Measurements from ENCODE around the gene POTEF. TPM values are rescaled to one million over a fixed set of nuclear protein-coding genes. Genes with fewer than 3 reads are reported as not detected.
A peak's percentile ranks its signal among the peaks of the same experiment; 100 is the strongest.
"Not testable (repeated sequence)": the region's sequence is repeated elsewhere in the genome, so short reads cannot be mapped to it uniquely, and the experiment has no call there.

Gene POTEF
- polyA plus RNA-seq, 3 donors = not detected

GRCh38 chr2:130137118-130137517 is 8.1 kb upstream of the POTEF start:
- WGBS (ENCODE audit: insufficient coverage) = 84% methylated on average over 3 of the region's 5 CpGs
- H3K36me3 ChIP-seq (replicated peaks in 1 of 2; ENCODE audit: control insufficient read depth in 1 of 2, insufficient read depth in 2 of 2, low read length in 2 of 2) = not testable (repeated sequence)

GRCh38 chr2:130136546-130136945 is 7.5 kb upstream of the POTEF start:
- H3K9me3 ChIP-seq (replicated peaks in 1 of 2; ENCODE audit: control insufficient read depth in 1 of 2, insufficient read depth in 1 of 2, low read length in 2 of 2); H3K4me3 Mint-ChIP-seq; DNase-seq; H3K4me1 Mint-ChIP-seq; H3K4me1 ChIP-seq (ENCODE audit: control insufficient read depth in 1 of 2, insufficient read depth in 2 of 2, low read length in 2 of 2); H4K20me1 ChIP-seq (ENCODE audit: insufficient read depth, low read length); H3K9ac ChIP-seq (ENCODE audit: insufficient read depth, low read length, poor library complexity, severe bottlenecking); H3K36me3 Mint-ChIP-seq; H3K79me2 ChIP-seq (ENCODE audit: insufficient read depth, low read length); H2AFZ ChIP-seq (ENCODE audit: insufficient read depth, low read depth, low read length, poor library complexity, severe bottlenecking); H3K27ac ChIP-seq (ENCODE audit: low read depth in 1 of 2, low read length in 2 of 2); H3K9me3 Mint-ChIP-seq; H3K4me2 ChIP-seq (replicated peaks; ENCODE audit: extremely low read depth, low read length, poor library complexity, severe bottlenecking); H3K4me3 ChIP-seq (replicated peaks in 1 of 3; ENCODE audit: low read depth in 2 of 3, low read length in 3 of 3); intact Hi-C loops (cut with micrococcal nuclease); H3K27me3 ChIP-seq (ENCODE audit: control insufficient read depth in 2 of 2, insufficient read depth in 2 of 2, low read length in 2 of 2); H3K27me3 Mint-ChIP-seq (ENCODE audit: low read depth in 3 of 3); H3K36me3 ChIP-seq (replicated peaks in 1 of 2; ENCODE audit: control insufficient read depth in 1 of 2, insufficient read depth in 2 of 2, low read length in 2 of 2); H3K27ac Mint-ChIP-seq: not testable (repeated sequence)
- WGBS (ENCODE audit: insufficient coverage) = 93% methylated on average over 6 of the region's 10 CpGs

More at GRCh38 chr2:130137118-130137517, 8.1 kb upstream of the POTEF start:
- H3K79me2 ChIP-seq (ENCODE audit: insufficient read depth, low read length); H3K4me1 ChIP-seq (ENCODE audit: control insufficient read depth in 1 of 2, insufficient read depth in 2 of 2, low read length in 2 of 2); intact Hi-C loops (cut with micrococcal nuclease); H3K4me2 ChIP-seq (replicated peaks; ENCODE audit: extremely low read depth, low read length, poor library complexity, severe bottlenecking); H3K4me3 ChIP-seq (replicated peaks in 1 of 3; ENCODE audit: low read depth in 2 of 3, low read length in 3 of 3); H2AFZ ChIP-seq (ENCODE audit: insufficient read depth, low read depth, low read length, poor library complexity, severe bottlenecking); DNase-seq; H3K27ac Mint-ChIP-seq; H3K9me3 Mint-ChIP-seq; H3K36me3 Mint-ChIP-seq; H3K27me3 Mint-ChIP-seq (ENCODE audit: low read depth in 3 of 3); H3K4me3 Mint-ChIP-seq; H3K4me1 Mint-ChIP-seq; H4K20me1 ChIP-seq (ENCODE audit: insufficient read depth, low read length); H3K27me3 ChIP-seq (ENCODE audit: control insufficient read depth in 2 of 2, insufficient read depth in 2 of 2, low read length in 2 of 2); H3K27ac ChIP-seq (ENCODE audit: low read depth in 1 of 2, low read length in 2 of 2); H3K9ac ChIP-seq (ENCODE audit: insufficient read depth, low read length, poor library complexity, severe bottlenecking); H3K9me3 ChIP-seq (replicated peaks in 1 of 2; ENCODE audit: control insufficient read depth in 1 of 2, insufficient read depth in 1 of 2, low read length in 2 of 2): not testable (repeated sequence)

GRCh38 chr2:130135692-130136541 is 6.9 kb upstream of the POTEF start:
- no peaks in the 10 kb centered on the region for H3K27me3 ChIP-seq (ENCODE audit: control insufficient read depth in 2 of 2, insufficient read depth in 2 of 2, low read length in 2 of 2)
- no peaks in the 10 kb centered on the region for H4K20me1 ChIP-seq (ENCODE audit: insufficient read depth, low read length)
- Mint-ChIP-seq H3K9me3 (peaks cover 0 to 1% (median 0%) of the 10 kb centered on the region in 7 donors), H3K27ac (peak overlapping the region in 1 of 7 donors; percentile 61), H3K4me3 (no peak overlapping the region), H3K27me3 (ENCODE audit: low read depth in 3 of 3) (peaks cover 2 to 6% (median 5%) of the 10 kb centered on the region in 3 donors), H3K4me1 (no peaks in the 10 kb centered on the region), H3K36me3 (no peaks in the 10 kb centered on the region)
- WGBS (ENCODE audit: insufficient coverage) = 94% methylated on average over 11 of the region's 15 CpGs
- H3K36me3 ChIP-seq (replicated peaks in 1 of 2; ENCODE audit: control insufficient read depth in 1 of 2, insufficient read depth in 2 of 2, low read length in 2 of 2) = no peaks in the 10 kb centered on the region
- intact Hi-C loops (cut with micrococcal nuclease) = no loop called here
- H3K27ac ChIP-seq (ENCODE audit: low read depth in 1 of 2, low read length in 2 of 2) = no peak overlapping the region
- H3K4me3 ChIP-seq (replicated peaks in 1 of 3; ENCODE audit: low read depth in 2 of 3, low read length in 3 of 3) = no peak overlapping the region
- no peak for DNase-seq
- TF ChIP-seq CTCF (IDR thresholded peaks at IDR 0.05) = no peak
- no peak overlapping the region for H2AFZ ChIP-seq (ENCODE audit: insufficient read depth, low read depth, low read length, poor library complexity, severe bottlenecking)
- H3K9ac ChIP-seq (ENCODE audit: insufficient read depth, low read length, poor library complexity, severe bottlenecking) = no peak overlapping the region
- H3K9me3 ChIP-seq (replicated peaks in 1 of 2; ENCODE audit: control insufficient read depth in 1 of 2, insufficient read depth in 1 of 2, low read length in 2 of 2) = no peaks in the 10 kb centered on the region
- H3K79me2 ChIP-seq (ENCODE audit: insufficient read depth, low read length) = no peaks in the 10 kb centered on the region
- H3K4me1 ChIP-seq (ENCODE audit: control insufficient read depth in 1 of 2, insufficient read depth in 2 of 2, low read length in 2 of 2) = no peaks in the 10 kb centered on the region
- H3K4me2 ChIP-seq (replicated peaks; ENCODE audit: extremely low read depth, low read length, poor library complexity, severe bottlenecking) = no peak overlapping the region

GRCh38 chr2:130128464-130128863 is 558 bp downstream of the POTEF start:
- H3K79me2 ChIP-seq (ENCODE audit: insufficient read depth, low read length); H4K20me1 ChIP-seq (ENCODE audit: insufficient read depth, low read length); H2AFZ ChIP-seq (ENCODE audit: insufficient read depth, low read depth, low read length, poor library complexity, severe bottlenecking); H3K4me1 Mint-ChIP-seq; H3K27me3 ChIP-seq (ENCODE audit: control insufficient read depth in 2 of 2, insufficient read depth in 2 of 2, low read length in 2 of 2); H3K36me3 ChIP-seq (replicated peaks in 1 of 2; ENCODE audit: control insufficient read depth in 1 of 2, insufficient read depth in 2 of 2, low read length in 2 of 2); H3K4me3 Mint-ChIP-seq; intact Hi-C loops (cut with micrococcal nuclease); H3K9me3 Mint-ChIP-seq; H3K36me3 Mint-ChIP-seq; H3K9me3 ChIP-seq (replicated peaks in 1 of 2; ENCODE audit: control insufficient read depth in 1 of 2, insufficient read depth in 1 of 2, low read length in 2 of 2); H3K9ac ChIP-seq (ENCODE audit: insufficient read depth, low read length, poor library complexity, severe bottlenecking); DNase-seq; H3K4me1 ChIP-seq (ENCODE audit: control insufficient read depth in 1 of 2, insufficient read depth in 2 of 2, low read length in 2 of 2); H3K27ac Mint-ChIP-seq; H3K27ac ChIP-seq (ENCODE audit: low read depth in 1 of 2, low read length in 2 of 2); H3K4me3 ChIP-seq (replicated peaks in 1 of 3; ENCODE audit: low read depth in 2 of 3, low read length in 3 of 3); H3K27me3 Mint-ChIP-seq (ENCODE audit: low read depth in 3 of 3); H3K4me2 ChIP-seq (replicated peaks; ENCODE audit: extremely low read depth, low read length, poor library complexity, severe bottlenecking): not testable (repeated sequence)
- WGBS (ENCODE audit: insufficient coverage) = 99% methylated on average over 8 of the region's 14 CpGs

Data from CD14-positive monocyte (primary cell).